ENCODE measurements around the gene SLC38A10.

The SLC38A10 gene

GRCh38 chr17:81245024-81245664 lies 50.0 kb downstream of the SLC38A10 start:
- H3K9me2 ChIP-seq (ENCODE audit: low read depth, low read length): no peaks in the 10 kb centered on the region
- H3K4me3 ChIP-seq (ENCODE audit: low read depth, low read length, poor library complexity, severe bottlenecking): no peak overlapping the region
- TF ChIP-seq CTCF (IDR thresholded peaks at IDR 0.05; ENCODE audit: low read length): no peak
- no peak for TF ChIP-seq EZH2 (IDR thresholded peaks at IDR 0.05; ENCODE audit: borderline replicate concordance, low read length)
- peaks cover 2% of the 10 kb centered on the region; the same call in 1 of the 2 replicates for H3K79me2 ChIP-seq (ENCODE audit: insufficient read depth, low read length)
- no peaks in the 10 kb centered on the region; the same call in 1 of the 2 replicates for H3F3A ChIP-seq (ENCODE audit: insufficient read depth, low read length)
- no peak overlapping the region for H3K4me2 ChIP-seq (ENCODE audit: low read length)
- no peak overlapping the region for H2AFZ ChIP-seq (ENCODE audit: low read length)
- peak overlapping the region; percentile 50 for H3K27ac ChIP-seq (ENCODE audit: low read depth, low read length, poor library complexity, severe bottlenecking)
- H3K9me3 ChIP-seq (ENCODE audit: low read length): no peaks in the 10 kb centered on the region
- H3K27me3 ChIP-seq (ENCODE audit: insufficient read depth, low read length): no peaks in the 10 kb centered on the region
- H3K4me1 ChIP-seq (ENCODE audit: insufficient read depth, low read length, severe bottlenecking): peaks cover 47% of the 10 kb centered on the region
- H3K36me3 ChIP-seq (ENCODE audit: insufficient read depth, low read length): peaks cover 14% of the 10 kb centered on the region
- H4K20me1 ChIP-seq (ENCODE audit: insufficient read depth, low read length): no peaks in the 10 kb centered on the region
- no peak overlapping the region for H3K9ac ChIP-seq (ENCODE audit: low read length)

- Histone ChIP-seq H3K27ac (ENCODE audit: low read depth, low read length, poor library complexity, severe bottlenecking) (peak overlapping the region; percentile 50), H3K4me3 (ENCODE audit: low read depth, low read length, poor library complexity, severe bottlenecking) (no peak overlapping the region), H3K4me1 (ENCODE audit: insufficient read depth, low read length, severe bottlenecking) (peaks cover 44% of the 10 kb centered on the region), H3K9me3 (ENCODE audit: low read length) (no peaks in the 10 kb centered on the region), H2AFZ (ENCODE audit: low read length) (no peak overlapping the region), H3K79me2 (ENCODE audit: insufficient read depth, low read length) (peaks cover 7% of the 10 kb centered on the region; the same call in 1 of the 2 replicates), H3F3A (ENCODE audit: insufficient read depth, low read length) (no peaks in the 10 kb centered on the region), H3K9me2 (ENCODE audit: low read depth, low read length) (no peaks in the 10 kb centered on the region), H3K36me3 (ENCODE audit: insufficient read depth, low read length) (peaks cover 14% of the 10 kb centered on the region), H4K20me1 (ENCODE audit: insufficient read depth, low read length) (no peaks in the 10 kb centered on the region), H3K9ac (ENCODE audit: low read length) (no peak overlapping the region), H3K4me2 (ENCODE audit: low read length) (no peak overlapping the region), H3K27me3 (ENCODE audit: insufficient read depth, low read length) (no peaks in the 10 kb centered on the region)
- TF ChIP-seq EZH2 (IDR thresholded peaks at IDR 0.05; ENCODE audit: borderline replicate concordance, low read length): no peak
- no peak for TF ChIP-seq CTCF (IDR thresholded peaks at IDR 0.05; ENCODE audit: low read length)
These were observed 50.6 kb downstream of the SLC38A10 start for GRCh38 chr17:81244358-81245023.

GRCh38 chr17:81243333-81243664 lies 51.8 kb downstream of the SLC38A10 start:
- Histone ChIP-seq H3K36me3 (ENCODE audit: insufficient read depth, low read length) (peaks cover 14% of the 10 kb centered on the region), H3K79me2 (ENCODE audit: insufficient read depth, low read length) (peaks cover 7% of the 10 kb centered on the region; the same call in 1 of the 2 replicates), H3K27ac (ENCODE audit: low read depth, low read length, poor library complexity, severe bottlenecking) (no peak overlapping the region), H3F3A (ENCODE audit: insufficient read depth, low read length) (no peaks in the 10 kb centered on the region), H2AFZ (ENCODE audit: low read length) (no peak overlapping the region), H3K4me3 (ENCODE audit: low read depth, low read length, poor library complexity, severe bottlenecking) (no peak overlapping the region), H4K20me1 (ENCODE audit: insufficient read depth, low read length) (no peaks in the 10 kb centered on the region), H3K9ac (ENCODE audit: low read length) (no peak overlapping the region), H3K27me3 (ENCODE audit: insufficient read depth, low read length) (no peaks in the 10 kb centered on the region), H3K4me1 (ENCODE audit: insufficient read depth, low read length, severe bottlenecking) (peaks cover 45% of the 10 kb centered on the region), H3K9me3 (ENCODE audit: low read length) (no peaks in the 10 kb centered on the region), H3K9me2 (ENCODE audit: low read depth, low read length) (no peaks in the 10 kb centered on the region), H3K4me2 (ENCODE audit: low read length) (no peak overlapping the region)
- TF ChIP-seq CTCF (IDR thresholded peaks at IDR 0.05; ENCODE audit: low read length) (no peak), EZH2 (IDR thresholded peaks at IDR 0.05; ENCODE audit: borderline replicate concordance, low read length) (no peak)

All from OCI-LY1 (cell line).